ENCODE data around the gene POLR3A. TPM values are rescaled to one million over a fixed set of nuclear protein-coding genes. Genes with fewer than 3 reads are reported as not detected.

The POLR3A gene
- total and polyA plus RNA-seq, 2 donors (not counting 1 experiment from before 2014, with no cell fraction given) = 5.4 to 18.4 TPM

- Histone ChIP-seq H3K9ac (ENCODE audit: low read length) (no peak overlapping the region), H2AFZ (ENCODE audit: insufficient read depth, low read depth, low read length, poor library complexity, severe bottlenecking) (no peak overlapping the region), H3K4me1 (ENCODE audit: control insufficient read depth in 2 of 2, insufficient read depth in 2 of 2, low read length in 2 of 2) (no peaks in the 10 kb centered on the region), H3K27me3 (replicated peaks in 1 of 4; ENCODE audit: control extremely low read depth in 1 of 4, control insufficient read depth in 3 of 4, insufficient read depth in 4 of 4, low read length in 3 of 4) (no peaks in the 10 kb centered on the region), H3K4me3 (ENCODE audit: control extremely low read depth in 1 of 5, extremely low read depth in 1 of 5, insufficient read depth in 1 of 5, low read depth in 2 of 5, low read length in 4 of 5) (no peak overlapping the region), H3K9me3 (ENCODE audit: control extremely low read depth in 1 of 3, control insufficient read depth in 2 of 3, insufficient read depth in 1 of 3, low read length in 2 of 3) (peaks cover 0 to 16% (median 2%) of the 10 kb centered on the region in 3 donors), H4K20me1 (ENCODE audit: control insufficient read depth, insufficient read depth, low read length, poor library complexity, severe bottlenecking) (no peaks in the 10 kb centered on the region), H3K79me2 (ENCODE audit: control insufficient read depth, insufficient read depth, low read length) (no peaks in the 10 kb centered on the region), H3K27ac (ENCODE audit: low read length in 2 of 2) (no peak overlapping the region), H3K36me3 (replicated peaks in 1 of 2; ENCODE audit: control extremely low read depth in 1 of 2, control insufficient read depth in 1 of 2, extremely low read depth in 1 of 2, insufficient read depth in 2 of 2, low read length in 1 of 2) (no peaks in the 10 kb centered on the region), H3K4me2 (replicated peaks; ENCODE audit: low read depth, low read length, poor library complexity, severe bottlenecking) (no peak overlapping the region)
- POLR2A ChIA-PET = no interaction called here
- intact Hi-C loops (cut with micrococcal nuclease) = no loop called here
- Mint-ChIP-seq H3K27ac (no peak overlapping the region), H3K9me3 (ENCODE audit: insufficient read depth) (peaks cover 10% of the 10 kb centered on the region), H3K27me3 (peaks cover 4% of the 10 kb centered on the region), H3K4me1 (no peaks in the 10 kb centered on the region), H3K4me3 (no peak overlapping the region)
- TF ChIP-seq, protein P1, sequence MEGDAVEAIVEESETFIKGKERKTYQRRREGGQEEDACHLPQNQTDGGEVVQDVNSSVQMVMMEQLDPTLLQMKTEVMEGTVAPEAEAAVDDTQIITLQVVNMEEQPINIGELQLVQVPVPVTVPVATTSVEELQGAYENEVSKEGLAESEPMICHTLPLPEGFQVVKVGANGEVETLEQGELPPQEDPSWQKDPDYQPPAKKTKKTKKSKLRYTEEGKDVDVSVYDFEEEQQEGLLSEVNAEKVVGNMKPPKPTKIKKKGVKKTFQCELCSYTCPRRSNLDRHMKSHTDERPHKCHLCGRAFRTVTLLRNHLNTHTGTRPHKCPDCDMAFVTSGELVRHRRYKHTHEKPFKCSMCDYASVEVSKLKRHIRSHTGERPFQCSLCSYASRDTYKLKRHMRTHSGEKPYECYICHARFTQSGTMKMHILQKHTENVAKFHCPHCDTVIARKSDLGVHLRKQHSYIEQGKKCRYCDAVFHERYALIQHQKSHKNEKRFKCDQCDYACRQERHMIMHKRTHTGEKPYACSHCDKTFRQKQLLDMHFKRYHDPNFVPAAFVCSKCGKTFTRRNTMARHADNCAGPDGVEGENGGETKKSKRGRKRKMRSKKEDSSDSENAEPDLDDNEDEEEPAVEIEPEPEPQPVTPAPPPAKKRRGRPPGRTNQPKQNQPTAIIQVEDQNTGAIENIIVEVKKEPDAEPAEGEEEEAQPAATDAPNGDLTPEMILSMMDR (IDR thresholded peaks at IDR 0.05) = no peak
- no peak for TF ChIP-seq EZH2 (IDR thresholded peaks at IDR 0.05; ENCODE audit: borderline replicate concordance, insufficient read depth, low read depth, low read length, poor library complexity, severe bottlenecking)
- ATAC-seq (ENCODE audit: low read depth) (no peak), DNase-seq (no peak)
- CTCF ChIA-PET = interaction anchor here (0.6 kb wide), 1 partner anchor 10 kb away, joined by 3 read pairs; no protein-coding TSS in a partner anchor
- WGBS (ENCODE audit: insufficient coverage) = 94% methylated on average over 5 of the region's 5 CpGs
Observed at GRCh38 chr10:77965294-77965693, 64.0 kb downstream of the POLR3A start.

DNA sequence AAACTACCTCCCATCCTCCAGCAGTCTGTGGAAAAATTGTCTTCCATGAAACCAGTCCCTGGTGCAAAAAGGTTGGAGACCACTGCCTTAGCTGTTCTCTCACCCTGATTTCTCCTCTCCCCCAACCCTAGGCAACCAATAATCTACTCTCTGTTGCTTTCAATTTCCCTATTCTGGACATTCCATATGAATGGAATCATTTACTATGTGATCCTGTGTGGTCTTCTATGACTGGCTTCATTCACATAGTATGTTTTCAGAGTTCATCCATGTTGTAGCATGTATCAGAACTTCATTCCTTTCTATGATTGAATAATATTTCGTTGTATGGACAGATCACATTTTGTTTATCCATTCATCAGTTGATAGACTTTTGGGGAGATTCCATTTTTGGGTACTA is 64.5 kb downstream of the POLR3A start:
- peaks cover 4% of the 10 kb centered on the region for H3K27me3 Mint-ChIP-seq
- Histone ChIP-seq H3K9ac (ENCODE audit: low read length) (no peak overlapping the region), H3K4me3 (ENCODE audit: control extremely low read depth in 1 of 5, extremely low read depth in 1 of 5, insufficient read depth in 1 of 5, low read depth in 2 of 5, low read length in 4 of 5) (no peak overlapping the region), H3K27ac (ENCODE audit: low read length in 2 of 2) (no peak overlapping the region), H3K79me2 (ENCODE audit: control insufficient read depth, insufficient read depth, low read length) (no peaks in the 10 kb centered on the region), H3K4me1 (ENCODE audit: control insufficient read depth in 2 of 2, insufficient read depth in 2 of 2, low read length in 2 of 2) (no peaks in the 10 kb centered on the region), H3K36me3 (replicated peaks in 1 of 2; ENCODE audit: control extremely low read depth in 1 of 2, control insufficient read depth in 1 of 2, extremely low read depth in 1 of 2, insufficient read depth in 2 of 2, low read length in 1 of 2) (no peaks in the 10 kb centered on the region), H2AFZ (ENCODE audit: insufficient read depth, low read depth, low read length, poor library complexity, severe bottlenecking) (no peak overlapping the region), H3K27me3 (replicated peaks in 1 of 4; ENCODE audit: control extremely low read depth in 1 of 4, control insufficient read depth in 3 of 4, insufficient read depth in 4 of 4, low read length in 3 of 4) (no peaks in the 10 kb centered on the region), H3K4me2 (replicated peaks; ENCODE audit: low read depth, low read length, poor library complexity, severe bottlenecking) (no peak overlapping the region), H4K20me1 (ENCODE audit: control insufficient read depth, insufficient read depth, low read length, poor library complexity, severe bottlenecking) (no peaks in the 10 kb centered on the region), H3K9me3 (ENCODE audit: control extremely low read depth in 1 of 3, control insufficient read depth in 2 of 3, insufficient read depth in 1 of 3, low read length in 2 of 3) (peaks cover 0 to 16% (median 2%) of the 10 kb centered on the region in 3 donors)
- CTCF ChIA-PET = no interaction called here
- H3K4me1 Mint-ChIP-seq = no peaks in the 10 kb centered on the region
- intact Hi-C loops (cut with micrococcal nuclease) = no loop called here
- POLR2A ChIA-PET = no interaction called here
- no peak overlapping the region for H3K4me3 Mint-ChIP-seq
- TF ChIP-seq, protein P1 (IDR thresholded peaks at IDR 0.05) = no peak
- TF ChIP-seq EZH2 (IDR thresholded peaks at IDR 0.05; ENCODE audit: borderline replicate concordance, insufficient read depth, low read depth, low read length, poor library complexity, severe bottlenecking) = no peak
- no peak overlapping the region for H3K27ac Mint-ChIP-seq
- DNase-seq (no peak), ATAC-seq (ENCODE audit: low read depth) (no peak)
- no CpG with 5 or more reads among the region's 1 CpG for WGBS (ENCODE audit: insufficient coverage)
- peaks cover 10% of the 10 kb centered on the region for H3K9me3 Mint-ChIP-seq (ENCODE audit: insufficient read depth)

All from B cell (primary cell).